ENCODE data around the gene SLC25A22.

The SLC25A22 gene

GRCh38 chr11:821512-822371 lies 23.7 kb upstream of the SLC25A22 start:
- peak; percentile 47 to 67 for DNase-seq

GRCh38 chr11:820655-821511 lies 22.8 kb upstream of the SLC25A22 start:
- DNase-seq = no peak

GRCh38 chr11:819943-820649 lies 22.0 kb upstream of the SLC25A22 start:
- peak; percentile 65 to 70 for DNase-seq

- peak; percentile 48 to 86 for DNase-seq
Observed at GRCh38 chr11:819129-819931, 21.2 kb upstream of the SLC25A22 start.

GRCh38 chr11:818396-819128 lies 20.5 kb upstream of the SLC25A22 start, which contains the start of gene PNPLA2:
PNPLA2 (plus strand) TSS chr11:818914; CDS start chr11:819719, 805 bp downstream.
- no peak for DNase-seq

GRCh38 chr11:816433-816779 lies 18.3 kb upstream of the SLC25A22 start:
- DNase-seq = no peak

- DNase-seq = no peak
Observed at GRCh38 chr11:815675-816432, 17.8 kb upstream of the SLC25A22 start.

- no peak for DNase-seq
Observed at GRCh38 chr11:813456-814096, 15.5 kb upstream of the SLC25A22 start.

GRCh38 chr11:813072-813455 lies 15.0 kb upstream of the SLC25A22 start:
- DNase-seq = no peak

GRCh38 chr11:812390-812789 lies 14.3 kb upstream of the SLC25A22 start:
- no peak for DNase-seq

GRCh38 chr11:811446-812245 lies 13.6 kb upstream of the SLC25A22 start:
- DNase-seq = no peak

GRCh38 chr11:810040-810567 lies 12.0 kb upstream of the SLC25A22 start:
- no peak for DNase-seq

- peak; percentile 96 to 98 for DNase-seq
Observed at GRCh38 chr11:809287-810039, 11.4 kb upstream of the SLC25A22 start, which contains the start of gene RPLP2. RPLP2 (plus strand) TSS chr11:809967; CDS start chr11:810235, 268 bp downstream.

- DNase-seq = no peak
Observed at GRCh38 chr11:808427-809286, 10.6 kb upstream of the SLC25A22 start.

- no peak for DNase-seq
Observed at GRCh38 chr11:804599-804964, 6.5 kb upstream of the SLC25A22 start.

- peak in 1 of 2 experiments; percentile 36 for DNase-seq
Observed at GRCh38 chr11:803770-804598, 5.9 kb upstream of the SLC25A22 start.

- DNase-seq = no peak
Observed at GRCh38 chr11:803467-803742, 5.3 kb upstream of the SLC25A22 start.

Measured in NCI-H524 (cell line).